H1 (cell line): Measurements from ENCODE around the gene ANKRD29. TPM values are rescaled to one million over a fixed set of nuclear protein-coding genes. Genes with fewer than 3 reads are reported as not detected.

Experiments used
- ATF2 ChIP-seq: IDR thresholded peaks from 2 replicates; pipeline ENCODE4 v1.6.1; 2012; ENCODE audit warnings: low read length, inconsistent platforms
- CEBPB ChIP-seq: IDR thresholded peaks from 2 replicates; pipeline ENCODE4 v1.6.1; 2012; ENCODE audit warnings: low read depth, low read length
- HDAC2 ChIP-seq, 2 experiments: fragments of 300-600 bp in 1 of 2; sonication (generic) in 1 of 2; IDR thresholded peaks; 2 replicates each; pipeline ENCODE4 v1.6.1; 2011 to 2012; ENCODE audit warnings: low read depth in 2 of 2, low read length in 2 of 2, mild to moderate bottlenecking in 2 of 2, moderate library complexity in 2 of 2, borderline replicate concordance in 1 of 2, inconsistent platforms in 1 of 2
- KDM1A ChIP-seq: fragments of 200-600, 300-600 bp; sonication (generic); IDR thresholded peaks from 2 replicates; pipeline ENCODE4 v1.7.1; 2016; ENCODE audit warnings: mild to moderate bottlenecking, low read length, borderline replicate concordance
- POLR2A ChIP-seq, 2 experiments: IDR thresholded peaks; 1 replicate in 1 of 2; 2 replicates in 1 of 2; pipeline ENCODE4 v1.6.1; 2011; ENCODE audit warnings: low read depth in 2 of 2, low read length in 2 of 2, mild to moderate bottlenecking in 2 of 2; ENCODE audit errors: control extremely low read depth in 1 of 2
- RAD21 ChIP-seq, 2 experiments: IDR thresholded peaks in 1 of 2; conservative IDR thresholded peaks in 1 of 2; 2 replicates each; pipeline ENCODE4 v1.6.1; 2011; ENCODE audit warnings: low read depth in 2 of 2, low read length in 2 of 2, improper control_type of control experiment in 1 of 2, inconsistent platforms in 1 of 2, mild to moderate bottlenecking in 1 of 2, moderate library complexity in 1 of 2
- TAF1 ChIP-seq: IDR thresholded peaks from 2 replicates; pipeline ENCODE4 v1.6.1; 2011; ENCODE audit warnings: mild to moderate bottlenecking, low read depth, low read length
- polyA plus RNA-seq, 7 experiments: library from polyadenylated mRNA; depleted of rRNA in 3 of 7; stranded (reverse) in 5 of 7; unstranded in 2 of 7; fragments of >200 nt in 5 of 7; fragments of 200-250 nt in 2 of 7; gene quantifications; 1 replicate in 5 of 7; 2 replicates in 1 of 7; 4 replicates in 1 of 7; pipeline versions ENCODE4 v1.2.1 to v1.2.3, GENCODE V29; 2011 to 2013; ENCODE audit warnings: missing spikeins in 2 of 7, mixed read lengths in 2 of 7
- total RNA-seq: library from RNA; stranded (reverse); fragmentation: NEBNext Ultra II Directional; extraction: Animal tissue kit (Norgen Biotek cat#: 25700); gene quantifications from 2 replicates; pipeline ENCODE4 v1.2.1, GENCODE V29; 2021

ANKRD29 gene
- total and polyA plus RNA-seq, 2 of the 8 experiments (the other 6 are each of a cell fraction or from before 2014, with no cell fraction given) = 3.0 to 7.3 TPM

GRCh38 chr18:23618862-23619387, 43.8 kb downstream of the ANKRD29 start (continued):
- TF ChIP-seq KDM1A (peak; percentile 12; the same call in 1 of the 2 replicates), TAF1 (peak; percentile 38; the same call in 1 of the 2 replicates), HDAC2 (IDR thresholded peaks at IDR 0.05; ENCODE audit: borderline replicate concordance in 1 of 2, low read depth in 2 of 2, low read length in 2 of 2) (peak in 1 of 2 experiments; percentile 73; a peak in 2 of 4 replicates), RAD21 (IDR thresholded peaks at IDR 0.05 in 1 of 2, conservative IDR thresholded peaks at IDR 0.05 in 1 of 2; ENCODE audit: low read depth in 2 of 2, low read length in 2 of 2) (peak; percentile 38 to 59), POLR2A (IDR thresholded peaks at IDR 0.05; ENCODE audit: control extremely low read depth in 1 of 2, low read depth in 2 of 2, low read length in 2 of 2) (peak; percentile 29 to 42; a peak in 2 of 3 replicates), ATF2 (peak; percentile 38; the same call in 1 of the 2 replicates), CEBPB (peak; percentile 41; the same call in 1 of the 2 replicates)
